ENCODE data around the gene ZDHHC4. TPM values are rescaled to one million over a fixed set of nuclear protein-coding genes. Genes with fewer than 3 reads are reported as not detected.

ZDHHC4 gene
- total RNA-seq, 3 donors from 2014 or later (not counting 1 experiment from before 2014, with no cell fraction given): 29.4 to 37.6 (median 35.3) TPM

- intact Hi-C loops (cut with micrococcal nuclease): no loop called here
- peaks cover 0 to 3% of the 10 kb centered on the region in 2 donors for H3K27me3 Mint-ChIP-seq (ENCODE audit: low read depth in 2 of 2)
- no peaks in the 10 kb centered on the region for H3K9me3 Mint-ChIP-seq
- no peaks in the 10 kb centered on the region for H3K36me3 Mint-ChIP-seq
- DNase-seq (peak; percentile 24 to 44), ATAC-seq (peak; percentile 46 to 73 (median 63))
- peak within 1 kb of the TSS; percentile 14 for H3K27ac ChIP-seq (ENCODE audit: low read length)
- H3K9me3 ChIP-seq (ENCODE audit: control insufficient read depth, insufficient read depth, low read length): no peaks in the 10 kb centered on the region
- H3K4me3 ChIP-seq (ENCODE audit: low read length): peak within 1 kb of the TSS; percentile 59
- no peak for TF ChIP-seq CTCF (IDR thresholded peaks at IDR 0.05)
- peak within 1 kb of the TSS; percentile 91 for H3K4me3 Mint-ChIP-seq
- H3K36me3 ChIP-seq (ENCODE audit: control insufficient read depth, insufficient read depth, low read length): no peaks in the 10 kb centered on the region
- peaks cover 20 to 27% of the 10 kb centered on the region in 2 donors for H3K4me1 Mint-ChIP-seq
- no peaks in the 10 kb centered on the region for H3K27me3 ChIP-seq (ENCODE audit: control insufficient read depth, insufficient read depth, low read length)
- H3K4me1 ChIP-seq (ENCODE audit: control insufficient read depth, insufficient read depth, low read length): peaks cover 25% of the 10 kb centered on the region
- H3K27ac Mint-ChIP-seq: peak within 1 kb of the TSS; percentile 54 to 58
- WGBS (ENCODE audit: insufficient coverage): 3% methylated on average over 91 of the region's 91 CpGs
These were observed 37.9 kb downstream of the ZDHHC4 start, which contains the start of gene ZNF853 for GRCh38 chr7:6614953-6615722. TSS of gene ZNF853 (plus strand) at chr7:6615610. CDS start at chr7:6616175, 565 bp downstream.

- Histone ChIP-seq H3K27ac (ENCODE audit: low read length) (peak overlapping the region; percentile 14), H3K36me3 (ENCODE audit: control insufficient read depth, insufficient read depth, low read length) (no peaks in the 10 kb centered on the region), H3K9me3 (ENCODE audit: control insufficient read depth, insufficient read depth, low read length) (no peaks in the 10 kb centered on the region), H3K27me3 (ENCODE audit: control insufficient read depth, insufficient read depth, low read length) (no peaks in the 10 kb centered on the region), H3K4me3 (ENCODE audit: low read length) (peak overlapping the region; percentile 59), H3K4me1 (ENCODE audit: control insufficient read depth, insufficient read depth, low read length) (peaks cover 33% of the 10 kb centered on the region)
- Mint-ChIP-seq H3K27ac (peak overlapping the region in 1 of 2 donors; percentile 54), H3K9me3 (no peaks in the 10 kb centered on the region), H3K27me3 (ENCODE audit: low read depth in 2 of 2) (peaks cover 0 to 3% of the 10 kb centered on the region in 2 donors), H3K4me1 (peaks cover 22 to 33% of the 10 kb centered on the region in 2 donors), H3K4me3 (peak overlapping the region; percentile 81), H3K36me3 (peaks cover under 1% of the 10 kb centered on the region)
- WGBS (ENCODE audit: insufficient coverage): 9% methylated on average over 62 of the region's 63 CpGs
- intact Hi-C loops (cut with micrococcal nuclease): no loop called here
- ATAC-seq (peak; percentile 16 to 46 (median 39)), DNase-seq (no peak)
- no peak for TF ChIP-seq CTCF (IDR thresholded peaks at IDR 0.05)
These were observed 38.7 kb downstream of the ZDHHC4 start for GRCh38 chr7:6615723-6616555.

- WGBS (ENCODE audit: insufficient coverage): 90% methylated on average over 20 of the region's 20 CpGs
- H3K27me3 Mint-ChIP-seq (ENCODE audit: low read depth in 2 of 2): peaks cover 0 to 3% of the 10 kb centered on the region in 2 donors
- H3K9me3 Mint-ChIP-seq: no peaks in the 10 kb centered on the region
- no peak for ATAC-seq
- H3K27ac Mint-ChIP-seq: peak overlapping the region in 1 of 2 donors; percentile 54
- H3K4me1 Mint-ChIP-seq: peaks cover 32 to 34% of the 10 kb centered on the region in 2 donors
- H3K36me3 Mint-ChIP-seq: peaks cover 7% of the 10 kb centered on the region
- H3K4me3 Mint-ChIP-seq: peak overlapping the region; percentile 74
- H3K27me3 ChIP-seq (ENCODE audit: control insufficient read depth, insufficient read depth, low read length): no peaks in the 10 kb centered on the region
- no peaks in the 10 kb centered on the region for H3K9me3 ChIP-seq (ENCODE audit: control insufficient read depth, insufficient read depth, low read length)
- H3K27ac ChIP-seq (ENCODE audit: low read length): no peak overlapping the region
- intact Hi-C loops (cut with micrococcal nuclease): no loop called here
- TF ChIP-seq CTCF (IDR thresholded peaks at IDR 0.05): no peak
- H3K4me3 ChIP-seq (ENCODE audit: low read length): no peak overlapping the region
- H3K4me1 ChIP-seq (ENCODE audit: control insufficient read depth, insufficient read depth, low read length): peaks cover 43% of the 10 kb centered on the region
- H3K36me3 ChIP-seq (ENCODE audit: control insufficient read depth, insufficient read depth, low read length): peaks cover 4% of the 10 kb centered on the region
- no peak for DNase-seq
These were observed 39.8 kb downstream of the ZDHHC4 start for GRCh38 chr7:6616854-6617643.

Data from natural killer cell (primary cell).